Stomach (tissue), 4 donors: ENCODE data around the gene RPTOR.
"Not testable (repeated sequence)": the region's sequence is repeated elsewhere in the genome, so short reads cannot be mapped to it uniquely, and the experiment has no call there.

Experiments
- CTCF ChIP-seq, 7 experiments: fragments of 450-650 bp in 4 of 7; fragments of 200-600 bp in 3 of 7; sonication (generic) in 3 of 7; IDR thresholded peaks; one replicate each; pipeline ENCODE4 v1.5.1; 2016 to 2019; ENCODE audit warnings: antibody characterized with exemption in 7 of 7, control low read depth in 2 of 7, mild to moderate bottlenecking in 1 of 7
- POLR2A ChIP-seq, 4 donors: fragments of 450-650 bp; IDR thresholded peaks; one replicate each; pipeline ENCODE4 v1.6.1; 2016; ENCODE audit warnings: antibody characterized with exemption in 4 of 4, control low read depth in 2 of 4, mild to moderate bottlenecking in 1 of 4, moderate library complexity in 1 of 4
- POLR2AphosphoS5 ChIP-seq, 3 donors: sonication (generic); formaldehyde crosslinking; IDR thresholded peaks; one replicate each; pipeline ENCODE4 v1.6.1; 2016; ENCODE audit warnings: antibody characterized with exemption in 3 of 3

GRCh38 chr17:80875480-80875995, 330.9 kb downstream of the RPTOR start:
- TF ChIP-seq CTCF, POLR2A, POLR2AphosphoS5 (IDR thresholded peaks at IDR 0.05): not testable (repeated sequence)
